Adrenal gland (tissue), 5 donors: Measurements from ENCODE around the gene MED25.

ENCODE experiments used
- POLR2A ChIP-seq, 2 donors: fragments of 450-650 bp; IDR thresholded peaks; one replicate each; pipeline ENCODE4 v1.6.1; 2017; ENCODE audit warnings: antibody characterized with exemption in 2 of 2, mild to moderate bottlenecking in 2 of 2, moderate library complexity in 1 of 2
- TF ChIP-seq, protein P1 (sequence below), 6 experiments: fragments of 450-650 bp in 4 of 6; fragments of 200-600 bp in 2 of 6; sonication (generic) in 1 of 6; IDR thresholded peaks; 1 replicate in 5 of 6; 2 replicates in 1 of 6; pipeline versions ENCODE4 v1.5.1 to v1.8.0; 2016 to 2021; ENCODE audit warnings: antibody characterized with exemption in 6 of 6, mild to moderate bottlenecking in 2 of 6, moderate library complexity in 1 of 6
- donor health status: DM: no; HTN: no; CAD: no.

DNA sequence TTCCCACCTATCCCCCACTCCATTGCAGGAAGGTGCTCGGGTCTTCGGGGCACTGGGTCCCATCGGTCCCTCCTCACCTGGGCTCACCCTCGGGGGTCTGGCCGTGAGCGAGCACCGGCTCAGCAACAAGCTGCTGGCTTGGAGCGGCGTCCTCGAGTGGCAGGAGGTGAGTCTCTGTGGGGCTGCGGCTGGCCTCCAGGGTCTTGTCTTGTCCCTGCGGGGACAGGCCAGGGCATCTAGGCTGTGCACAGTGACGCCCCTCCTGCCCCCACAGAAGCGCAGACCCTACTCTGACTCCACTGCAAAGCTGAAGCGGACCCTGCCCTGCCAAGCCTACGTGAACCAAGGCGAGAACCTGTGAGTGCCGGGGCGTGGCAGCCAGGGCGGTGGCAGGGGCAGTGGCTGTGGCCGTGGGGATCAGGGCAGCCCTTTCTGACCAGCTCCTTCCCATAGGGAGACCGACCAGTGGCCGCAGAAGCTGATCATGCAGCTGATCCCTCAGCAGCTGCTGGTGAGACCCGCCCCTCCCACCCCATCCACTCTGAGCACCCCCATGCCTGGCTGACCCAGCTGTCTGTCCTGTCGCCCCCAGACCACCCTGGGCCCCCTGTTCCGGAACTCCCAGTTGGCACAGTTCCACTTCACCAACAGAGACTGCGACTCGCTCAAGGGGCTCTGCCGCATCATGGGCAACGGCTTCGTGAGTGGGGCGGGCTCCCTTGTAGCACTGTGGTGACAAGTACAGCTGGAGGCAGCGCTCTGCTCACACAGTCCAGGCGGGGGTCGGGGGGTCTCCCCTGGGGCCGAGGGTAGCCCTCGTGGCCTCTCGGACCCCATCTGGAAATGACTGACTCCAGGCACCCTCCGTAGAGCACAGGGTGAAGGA is 36.5 kb downstream of the MED25 start:
- TF ChIP-seq, protein P1, sequence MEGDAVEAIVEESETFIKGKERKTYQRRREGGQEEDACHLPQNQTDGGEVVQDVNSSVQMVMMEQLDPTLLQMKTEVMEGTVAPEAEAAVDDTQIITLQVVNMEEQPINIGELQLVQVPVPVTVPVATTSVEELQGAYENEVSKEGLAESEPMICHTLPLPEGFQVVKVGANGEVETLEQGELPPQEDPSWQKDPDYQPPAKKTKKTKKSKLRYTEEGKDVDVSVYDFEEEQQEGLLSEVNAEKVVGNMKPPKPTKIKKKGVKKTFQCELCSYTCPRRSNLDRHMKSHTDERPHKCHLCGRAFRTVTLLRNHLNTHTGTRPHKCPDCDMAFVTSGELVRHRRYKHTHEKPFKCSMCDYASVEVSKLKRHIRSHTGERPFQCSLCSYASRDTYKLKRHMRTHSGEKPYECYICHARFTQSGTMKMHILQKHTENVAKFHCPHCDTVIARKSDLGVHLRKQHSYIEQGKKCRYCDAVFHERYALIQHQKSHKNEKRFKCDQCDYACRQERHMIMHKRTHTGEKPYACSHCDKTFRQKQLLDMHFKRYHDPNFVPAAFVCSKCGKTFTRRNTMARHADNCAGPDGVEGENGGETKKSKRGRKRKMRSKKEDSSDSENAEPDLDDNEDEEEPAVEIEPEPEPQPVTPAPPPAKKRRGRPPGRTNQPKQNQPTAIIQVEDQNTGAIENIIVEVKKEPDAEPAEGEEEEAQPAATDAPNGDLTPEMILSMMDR (IDR thresholded peaks at IDR 0.05) = no peak
- TF ChIP-seq POLR2A (IDR thresholded peaks at IDR 0.05) = no peak
